Urinary bladder (tissue), 4 donors: Measurements from ENCODE around the gene LAT. TPM values are rescaled to one million over a fixed set of nuclear protein-coding genes. Genes with fewer than 3 reads are reported as not detected.

ENCODE experiments used
- DNase-seq: peaks from one replicate; pipeline ENCODE4 v3.0.0-alpha.2; 2015; ENCODE audit errors: extremely low spot score
- H3K27ac ChIP-seq: one replicate; pipeline ENCODE4 v1.5.1; 2013; ENCODE audit warnings: low read depth, mild to moderate bottlenecking, moderate library complexity
- H3K36me3 ChIP-seq: one replicate; pipeline ENCODE4 v1.6.1; 2013; ENCODE audit warnings: mild to moderate bottlenecking, moderate library complexity; ENCODE audit not compliant: insufficient read depth
- H3K4me1 ChIP-seq: one replicate; pipeline ENCODE4 v1.6.1; 2013; ENCODE audit warnings: mild to moderate bottlenecking, moderate library complexity; ENCODE audit not compliant: insufficient read depth
- H3K4me3 ChIP-seq: one replicate; pipeline ENCODE4 v1.5.1; 2013; ENCODE audit warnings: low read depth, low read length
- WGBS: extraction: QIAGEN DNeasy Blood & Tissue Kit; methylation state at CpG from one replicate; pipeline ENCODE4 v1.1.7; 2013; 5-methylcytosine and 5-hydroxymethylcytosine counted together
- polyA plus RNA-seq: library from polyadenylated mRNA; stranded (reverse); fragments of 200-250 nt; gene quantifications from one replicate; pipeline ENCODE4 v1.2.3, GENCODE V29; 2013
- total RNA-seq: library from RNA; depleted of rRNA; stranded (reverse); fragments of >200 nt; gene quantifications from one replicate; pipeline ENCODE4 v1.2.3, GENCODE V29; 2014
- donor health status: healthy with polysubstance abuse.
- donor health status: healthy.

LAT gene
- total and polyA plus RNA-seq, 2 donors: 1.0 to 9.9 TPM

GRCh38 chr16:29007730-29008593 is 23.1 kb downstream of the LAT start:
- H3K27ac ChIP-seq: no peak overlapping the region
- no peak for DNase-seq
- 58% methylated on average over 10 of the region's 10 CpGs for WGBS
- H3K4me3 ChIP-seq: no peak overlapping the region
- no peaks in the 10 kb centered on the region for H3K4me1 ChIP-seq
- H3K36me3 ChIP-seq: no peaks in the 10 kb centered on the region

DNA sequence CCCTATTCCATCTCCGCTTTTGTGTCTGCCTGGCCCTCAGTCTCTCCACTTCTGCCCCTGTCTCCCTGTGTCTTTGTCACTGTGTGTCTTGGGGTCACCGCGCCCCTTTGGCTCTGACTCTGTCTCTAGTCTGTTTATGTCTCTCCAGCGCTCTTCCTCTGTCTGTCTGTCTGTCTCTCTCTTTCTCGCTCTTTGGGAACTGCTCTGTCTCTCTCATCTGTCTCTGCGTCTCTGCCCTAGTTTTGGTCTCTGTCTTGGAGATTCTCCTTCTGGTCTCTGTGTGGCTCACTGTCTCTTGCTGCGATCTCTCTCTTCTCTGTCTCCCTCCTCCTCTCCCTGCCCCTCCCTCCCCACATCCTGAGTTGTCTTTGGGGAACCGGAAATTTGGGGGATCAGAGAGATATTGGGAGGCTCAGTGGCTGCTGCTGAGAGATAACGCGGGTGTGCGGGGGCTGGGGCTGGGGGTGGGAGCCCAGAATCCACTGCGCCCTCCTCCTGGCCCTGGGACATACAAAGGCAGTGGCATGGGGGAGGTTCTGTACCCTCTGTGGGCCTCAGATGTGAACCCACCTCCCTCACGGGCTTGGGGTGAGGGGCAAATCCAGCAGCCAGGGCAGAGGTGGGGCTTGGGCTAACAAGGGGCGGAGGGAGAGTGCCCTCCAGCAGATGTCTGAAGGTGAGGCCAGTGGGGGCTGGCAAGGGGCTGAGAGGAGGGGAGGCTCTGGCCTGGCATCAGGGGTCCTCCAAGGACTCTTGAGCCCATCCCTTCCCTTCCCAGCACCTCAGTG is 24.4 kb downstream of the LAT start:
- H3K4me1 ChIP-seq: no peaks in the 10 kb centered on the region
- H3K4me3 ChIP-seq: no peak overlapping the region
- DNase-seq: no peak
- H3K27ac ChIP-seq: no peak overlapping the region
- H3K36me3 ChIP-seq: no peaks in the 10 kb centered on the region
- whole genome bisulfite sequencing: 56% methylated on average over 14 of the region's 14 CpGs

DNA sequence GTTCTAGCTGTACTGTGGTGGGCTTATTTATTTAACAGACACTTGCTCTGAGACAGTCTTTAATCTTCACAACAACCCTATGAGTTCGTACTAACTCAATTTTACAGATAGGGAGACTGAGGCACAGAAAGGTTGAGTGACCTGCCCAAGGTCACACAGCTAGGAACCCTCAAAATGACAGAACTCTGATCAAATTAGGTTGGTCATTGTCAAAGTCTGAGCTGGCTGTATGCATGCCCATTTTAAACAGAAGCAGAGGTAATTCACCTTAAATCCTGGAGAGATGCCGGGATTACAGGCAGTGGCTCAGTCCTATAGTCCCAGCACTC is 24.9 kb downstream of the LAT start:
- 86% methylated on average over 2 of the region's 2 CpGs for WGBS
- H3K36me3 ChIP-seq: no peaks in the 10 kb centered on the region
- H3K27ac ChIP-seq: no peak overlapping the region
- no peak overlapping the region for H3K4me3 ChIP-seq
- DNase-seq: no peak
- H3K4me1 ChIP-seq: no peaks in the 10 kb centered on the region

DNA sequence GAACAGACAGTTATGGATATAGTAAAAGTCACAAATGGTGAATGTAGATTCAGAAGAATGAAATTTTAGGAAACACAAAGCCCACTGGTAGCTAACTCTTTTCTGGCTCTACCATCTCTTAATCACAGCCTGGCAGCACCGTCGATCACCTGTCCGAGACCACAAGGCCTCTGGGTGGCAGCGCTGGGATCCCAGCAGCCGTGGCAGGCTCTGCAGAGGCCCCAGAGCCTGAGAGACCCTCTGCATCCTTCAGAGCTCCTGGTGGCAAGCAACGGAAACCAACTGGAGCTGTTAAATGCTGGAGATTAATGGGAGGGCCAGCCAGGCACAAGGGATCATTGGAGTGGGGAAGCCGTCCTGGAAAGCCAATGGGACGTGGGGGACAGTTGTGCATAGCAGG is 26.3 kb downstream of the LAT start:
- WGBS: 49% methylated on average over 8 of the region's 8 CpGs
- Histone ChIP-seq H3K4me3 (no peak overlapping the region), H3K27ac (no peak overlapping the region), H3K4me1 (no peaks in the 10 kb centered on the region), H3K36me3 (no peaks in the 10 kb centered on the region)
- DNase-seq: no peak

- H3K36me3 ChIP-seq: no peaks in the 10 kb centered on the region
- DNase-seq: no peak
- WGBS: 82% methylated on average over 4 of the region's 4 CpGs
- no peak overlapping the region for H3K4me3 ChIP-seq
- no peak overlapping the region for H3K27ac ChIP-seq
- H3K4me1 ChIP-seq: no peaks in the 10 kb centered on the region
Observed at GRCh38 chr16:29011851-29012250, 27.0 kb downstream of the LAT start.

DNA sequence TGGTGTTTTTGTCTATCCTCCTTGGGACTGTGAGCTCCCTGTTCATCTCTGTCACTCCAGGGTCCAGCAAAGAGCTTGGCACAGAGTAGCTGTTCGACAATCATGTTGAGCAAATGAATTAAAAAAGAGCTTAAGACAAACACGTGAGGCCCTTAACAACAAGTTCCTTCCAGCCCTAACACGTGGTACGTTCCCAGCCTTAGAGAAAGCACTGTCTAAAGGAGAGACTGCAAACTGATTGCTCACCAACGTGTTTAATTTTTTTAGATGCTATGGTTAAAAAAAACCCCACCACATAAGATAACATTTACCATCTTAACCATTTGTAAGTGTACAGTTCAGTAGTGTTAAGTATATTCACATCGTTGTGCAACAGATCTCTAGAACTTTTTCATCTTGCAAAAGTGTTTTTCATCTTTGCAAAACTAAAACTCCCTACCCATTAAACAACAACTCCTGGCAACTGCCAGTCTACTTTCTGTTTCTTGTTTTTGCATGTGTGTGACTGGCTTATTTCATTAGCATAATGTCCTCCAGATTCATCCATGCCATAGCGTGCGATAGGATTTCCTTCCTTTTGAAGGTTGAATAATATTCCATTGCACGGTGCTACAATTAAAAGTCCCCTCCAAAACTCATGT is 28.2 kb downstream of the LAT start:
- H3K4me3 ChIP-seq: no peak overlapping the region
- no peak overlapping the region for H3K27ac ChIP-seq
- H3K4me1 ChIP-seq: no peaks in the 10 kb centered on the region
- no peak for DNase-seq
- WGBS: 68% methylated on average over 9 of the region's 9 CpGs
- no peaks in the 10 kb centered on the region for H3K36me3 ChIP-seq

DNA sequence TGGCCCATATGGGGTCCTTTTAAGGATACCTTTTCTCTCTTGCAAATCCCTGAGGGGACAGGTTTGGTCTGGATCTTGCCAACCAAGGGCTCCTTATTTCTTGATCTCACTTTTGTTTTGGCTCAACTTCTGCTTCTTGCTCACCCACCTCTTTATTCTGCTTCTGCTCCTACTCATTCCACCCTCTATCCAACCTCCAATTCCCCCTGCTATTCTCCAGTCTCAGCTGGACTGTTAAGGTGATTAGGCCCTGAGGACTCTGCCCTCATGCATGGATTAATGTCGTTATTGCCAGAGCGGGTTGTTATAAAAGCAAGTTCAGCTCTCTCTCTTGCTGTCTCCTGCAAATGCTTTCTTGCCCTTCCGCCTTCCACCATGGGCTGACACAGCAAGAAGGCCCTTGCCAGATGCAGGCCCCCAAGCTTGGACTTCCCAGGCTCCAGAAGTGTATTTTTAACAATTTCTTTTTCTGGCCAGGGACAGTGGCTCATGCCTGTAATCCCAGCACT is 29.8 kb downstream of the LAT start:
- H3K4me3 ChIP-seq: no peak overlapping the region
- no peak for DNase-seq
- H3K4me1 ChIP-seq: no peaks in the 10 kb centered on the region
- no peaks in the 10 kb centered on the region for H3K36me3 ChIP-seq
- no peak overlapping the region for H3K27ac ChIP-seq
- WGBS: 87% methylated on average over 3 of the region's 3 CpGs

GRCh38 chr16:29022196-29022595 is 37.3 kb downstream of the LAT start:
- DNase-seq: no peak
- WGBS: 86% methylated on average over 5 of the region's 5 CpGs
- Histone ChIP-seq H3K4me3 (no peak overlapping the region), H3K36me3 (no peaks in the 10 kb centered on the region), H3K27ac (no peak overlapping the region), H3K4me1 (no peaks in the 10 kb centered on the region)

DNA sequence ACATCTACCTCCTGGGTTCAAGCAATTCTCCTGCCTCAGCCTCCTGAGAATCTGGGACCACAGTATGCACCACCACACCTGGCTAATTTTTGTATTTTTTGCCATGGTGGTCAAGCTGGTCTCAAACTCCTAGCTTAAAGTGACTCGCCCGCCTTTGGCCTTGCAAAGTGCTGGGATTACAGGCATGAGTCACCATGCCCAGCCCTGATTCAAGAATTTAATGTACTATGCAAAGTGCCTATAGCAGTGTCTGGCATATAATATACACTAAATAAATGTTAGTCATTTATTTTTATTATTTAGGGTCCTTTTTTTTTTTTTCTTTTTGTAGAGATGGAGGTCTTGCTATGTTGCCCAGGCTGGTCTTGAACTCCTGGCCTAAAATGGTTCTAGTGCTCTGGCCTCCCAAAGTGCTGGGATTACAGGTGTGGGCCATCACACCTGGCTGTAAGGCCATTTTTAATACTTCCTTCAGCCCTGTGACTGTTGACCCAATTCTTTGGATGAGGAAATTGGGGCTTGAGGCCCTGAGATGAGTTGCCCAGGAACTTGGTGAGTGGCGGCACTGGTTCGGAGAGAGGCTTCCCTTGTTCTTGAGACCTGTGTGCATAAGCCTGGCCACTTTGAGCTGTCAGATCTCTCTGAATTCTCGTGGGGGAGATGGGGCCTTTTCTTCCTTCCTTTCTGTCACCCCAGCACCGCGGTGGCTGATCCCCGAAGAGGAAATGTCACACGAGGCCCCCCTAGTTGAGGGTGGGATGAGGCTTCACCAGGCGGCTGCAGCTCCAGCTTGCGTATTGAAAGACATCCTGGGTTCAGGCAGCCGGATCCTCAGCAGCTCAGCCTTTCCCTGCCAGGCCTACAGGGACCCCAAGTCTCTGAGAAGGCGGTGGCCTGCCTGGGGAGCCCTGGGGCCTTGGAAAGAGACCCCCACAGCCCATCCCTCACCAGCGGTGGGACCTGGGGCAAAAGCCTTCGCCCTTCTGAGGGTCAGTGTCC is 38.7 kb downstream of the LAT start:
- no peak overlapping the region for H3K27ac ChIP-seq
- no peaks in the 10 kb centered on the region for H3K36me3 ChIP-seq
- H3K4me3 ChIP-seq: no peak overlapping the region
- 72% methylated on average over 15 of the region's 15 CpGs for whole genome bisulfite sequencing
- no peaks in the 10 kb centered on the region for H3K4me1 ChIP-seq
- no peak for DNase-seq

DNA sequence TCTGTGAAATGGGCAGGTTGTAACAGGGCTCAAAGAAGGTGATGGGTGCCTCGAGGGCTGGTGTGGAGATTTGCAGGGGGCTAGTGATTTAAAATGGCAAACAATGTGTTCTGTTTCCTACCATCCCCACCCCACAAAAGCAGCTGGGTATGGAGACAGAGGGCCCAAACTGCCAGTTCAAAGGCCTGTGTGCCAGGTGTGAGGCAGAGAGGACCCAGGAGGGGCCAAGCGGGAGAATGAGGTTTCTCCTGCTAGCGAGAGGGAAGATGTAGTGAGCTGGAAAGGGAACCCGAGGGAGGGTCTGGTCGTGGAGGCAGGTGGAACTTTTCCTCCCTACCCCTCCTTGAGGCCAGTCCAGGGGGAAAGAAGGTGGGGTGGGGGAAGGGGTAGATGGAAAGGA is 39.4 kb downstream of the LAT start:
- Histone ChIP-seq H3K36me3 (no peaks in the 10 kb centered on the region), H3K4me1 (no peaks in the 10 kb centered on the region), H3K27ac (no peak overlapping the region), H3K4me3 (no peak overlapping the region)
- WGBS: 60% methylated on average over 5 of the region's 5 CpGs
- DNase-seq: no peak

GRCh38 chr16:29025218-29025617 is 40.4 kb downstream of the LAT start:
- no peaks in the 10 kb centered on the region for H3K36me3 ChIP-seq
- WGBS: 59% methylated on average over 5 of the region's 5 CpGs
- no peak overlapping the region for H3K27ac ChIP-seq
- DNase-seq: no peak
- H3K4me3 ChIP-seq: no peak overlapping the region
- H3K4me1 ChIP-seq: no peaks in the 10 kb centered on the region

DNA sequence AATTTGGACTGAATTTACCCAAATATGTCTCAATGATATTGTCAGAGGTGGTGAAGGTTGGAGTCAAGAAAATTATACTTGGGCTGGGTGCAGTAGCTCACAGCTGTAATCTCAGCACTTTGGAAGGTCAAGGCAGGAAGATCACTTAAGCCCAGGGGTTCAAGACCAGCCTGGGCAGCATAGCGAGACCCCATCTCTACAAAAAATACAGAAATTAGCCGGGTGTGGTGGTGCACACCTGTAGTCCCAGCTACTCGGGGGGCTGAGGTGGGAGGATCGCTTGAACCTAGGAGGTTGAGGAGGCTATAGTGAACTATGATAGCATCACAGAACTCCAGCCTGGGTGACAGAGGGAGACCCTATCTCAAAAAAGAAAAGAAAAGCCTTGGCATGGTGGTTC is 40.9 kb downstream of the LAT start:
- Histone ChIP-seq H3K27ac (no peak overlapping the region), H3K4me3 (no peak overlapping the region), H3K36me3 (no peaks in the 10 kb centered on the region), H3K4me1 (no peaks in the 10 kb centered on the region)
- no peak for DNase-seq
- 93% methylated on average over 4 of the region's 4 CpGs for WGBS
